Ramos (cell line): ENCODE measurements around the gene PCNX1.
"Not testable (repeated sequence)": the region's sequence is repeated elsewhere in the genome, so short reads cannot be mapped to it uniquely, and the experiment has no call there.

Experiments
- in situ Hi-C: fragments of 300-500 bp; cut with MboI; formaldehyde crosslinking; loops from one replicate; pipeline ENCODE4 v1.14.3; 2022; ENCODE audit warnings: low sequenced_read_pairs; ENCODE audit not compliant: unreplicated experiment

Gene PCNX1

DNA sequence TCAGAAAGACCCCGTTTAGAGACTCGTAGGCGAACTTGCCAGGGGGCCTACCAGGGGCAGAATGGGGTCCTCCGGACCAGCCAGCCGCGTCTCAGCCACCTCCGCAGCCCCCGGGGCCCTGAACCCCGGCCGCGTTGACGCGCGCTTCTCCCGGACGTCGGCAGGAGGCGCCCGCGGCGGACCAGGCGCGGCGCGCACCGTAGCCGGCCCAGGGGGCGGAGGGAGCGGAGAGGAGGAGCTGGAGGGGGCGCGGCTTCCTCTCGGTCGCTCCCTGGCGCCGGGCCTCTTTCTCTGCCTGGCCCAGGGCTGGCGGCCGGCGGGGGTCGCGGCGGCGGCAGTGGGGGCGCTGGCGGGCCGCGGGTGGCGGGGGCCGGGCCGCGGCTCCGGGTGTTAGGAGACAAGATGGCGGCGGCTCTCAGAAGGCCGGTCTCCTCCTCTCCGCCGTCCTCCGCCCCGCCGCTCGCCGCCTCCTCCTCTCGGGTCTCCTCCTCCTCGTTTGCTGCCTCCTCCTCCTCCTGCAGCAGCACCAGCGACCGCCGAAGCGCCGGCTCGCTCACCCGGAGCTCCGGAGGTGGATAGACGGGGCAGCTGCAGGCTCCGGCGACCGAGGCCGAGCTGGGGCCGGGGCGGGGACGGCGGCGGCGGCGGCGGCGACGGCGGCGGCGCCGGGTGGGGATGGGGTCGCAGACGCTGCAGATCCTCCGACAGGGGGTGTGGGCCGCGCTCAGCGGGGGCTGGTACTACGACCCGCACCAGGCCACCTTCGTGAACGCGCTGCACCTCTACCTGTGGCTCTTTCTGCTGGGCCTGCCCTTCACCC, at the start of gene PCNX1:
TSS of gene PCNX1 (plus strand) at position 284 of the 820 bp plus-strand sequence. CDS start at position 676, 392 bp downstream.
- in situ Hi-C loops = no loop called here

DNA sequence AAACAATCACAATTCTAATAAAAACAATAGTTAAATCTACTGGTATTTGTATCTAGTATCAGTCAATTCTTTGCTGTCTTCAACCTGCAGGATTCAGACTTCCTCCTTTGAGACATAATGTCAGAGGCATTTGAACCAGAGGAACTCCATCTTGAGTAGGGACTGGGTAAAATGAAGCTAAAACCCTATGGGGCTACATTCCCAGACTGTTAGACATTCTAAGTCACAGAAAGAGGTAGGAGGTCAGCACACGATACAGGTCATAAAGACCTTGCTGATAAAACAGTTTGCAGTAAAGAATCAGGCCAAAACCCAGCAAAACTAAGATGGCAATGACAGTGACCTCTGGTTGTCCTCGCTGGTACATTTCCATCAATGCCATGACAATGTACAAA, 49.8 kb upstream of the PCNX1 start:
- in situ Hi-C loops = no loop called here

DNA sequence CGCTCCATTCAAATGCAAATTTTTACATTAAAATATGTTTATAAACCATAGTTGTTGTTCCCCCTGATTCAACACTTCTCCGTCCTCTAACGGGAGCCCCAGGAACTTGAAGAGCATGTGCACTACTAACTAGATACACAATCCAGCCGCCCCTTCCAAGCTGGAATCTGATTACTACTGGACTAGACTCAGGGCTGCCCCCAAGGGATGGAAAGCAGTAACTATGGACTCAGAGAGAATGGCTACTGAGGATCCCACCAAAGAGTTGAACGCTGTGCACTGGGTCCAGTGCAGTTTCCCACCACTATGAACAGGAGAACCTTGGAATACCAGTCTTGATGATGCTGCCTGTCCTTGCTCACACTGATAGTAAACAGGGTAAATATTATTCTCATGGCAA, 48.6 kb upstream of the PCNX1 start:
- in situ Hi-C loops = no loop called here

DNA sequence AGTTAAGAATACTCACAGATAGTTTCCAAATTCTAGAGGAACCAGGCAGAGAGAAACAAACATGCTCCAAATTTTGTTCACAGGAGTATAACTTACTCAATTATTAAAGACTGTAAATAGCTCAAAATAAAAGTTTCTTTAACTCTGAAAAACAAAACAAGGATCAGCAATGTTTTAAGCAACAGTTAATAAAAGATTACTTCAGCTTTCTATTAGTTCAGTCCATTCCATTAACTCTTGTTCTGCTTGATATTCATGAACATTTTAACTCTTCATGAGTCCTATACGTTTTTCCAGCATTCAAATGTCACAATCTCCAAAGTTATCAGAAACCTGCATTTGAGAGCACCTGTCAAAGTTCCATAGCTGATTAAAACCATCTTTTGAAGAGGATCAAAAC, 40.3 kb upstream of the PCNX1 start:
- in situ Hi-C loops = not testable (repeated sequence)

DNA sequence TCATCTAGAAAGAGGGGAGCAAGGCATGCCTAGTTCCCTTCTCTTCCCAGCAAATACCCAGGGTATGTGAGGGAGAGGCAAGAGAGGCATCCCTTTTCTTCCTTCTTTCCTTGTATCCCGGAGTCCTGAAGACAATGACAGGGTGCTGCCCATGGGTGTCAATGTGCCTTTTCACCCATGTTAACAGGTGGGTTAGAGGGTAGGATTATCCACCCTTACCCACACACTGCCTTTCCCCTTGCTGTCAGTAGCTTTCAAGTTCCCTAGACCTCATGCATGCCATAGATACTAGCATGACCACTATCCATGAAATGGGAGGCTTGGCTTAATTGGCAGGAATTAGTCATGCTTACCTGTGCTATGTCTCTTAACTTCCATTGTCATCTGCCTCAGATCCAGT, 36.3 kb upstream of the PCNX1 start:
- in situ Hi-C loops = no loop called here

DNA sequence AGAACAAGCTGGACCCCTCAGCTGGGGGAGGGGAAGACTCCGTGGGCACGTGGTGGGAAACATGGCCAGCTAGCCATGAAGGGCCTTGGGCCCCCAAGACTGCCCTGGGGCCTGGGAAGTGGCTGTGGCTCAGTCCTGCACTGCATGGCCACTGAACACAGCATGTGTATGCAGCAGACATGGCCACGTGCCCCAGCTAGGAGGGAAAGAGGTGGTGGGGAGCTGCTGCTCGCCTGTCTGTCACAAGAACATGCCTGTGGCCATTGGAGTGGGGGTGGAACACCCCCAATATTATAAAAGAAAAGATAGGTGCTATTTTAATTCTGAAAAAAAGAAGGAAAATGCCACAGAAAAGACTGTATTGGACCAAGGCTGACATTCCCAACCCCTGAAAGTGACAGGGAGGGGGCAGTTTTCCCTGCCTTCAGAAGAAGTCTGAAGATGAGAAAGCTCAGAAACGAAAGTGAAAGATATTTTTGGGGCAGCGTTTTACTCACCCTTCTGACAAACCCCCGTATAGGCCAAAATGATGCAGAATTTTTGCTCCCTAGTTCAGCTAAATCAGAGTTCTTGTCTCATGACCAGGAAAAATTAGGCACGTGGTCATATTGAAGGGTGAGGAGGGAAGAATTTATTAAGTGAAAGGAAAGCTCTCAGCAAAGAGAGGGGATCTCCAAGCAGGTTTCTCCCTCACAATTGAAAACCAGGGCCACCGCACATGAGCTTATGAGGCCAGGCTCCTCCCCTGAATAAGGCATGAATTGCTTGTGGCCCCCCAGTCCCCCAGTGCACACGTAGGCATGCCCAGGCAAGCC, 35.2 kb upstream of the PCNX1 start:
- in situ Hi-C loops = no loop called here

DNA sequence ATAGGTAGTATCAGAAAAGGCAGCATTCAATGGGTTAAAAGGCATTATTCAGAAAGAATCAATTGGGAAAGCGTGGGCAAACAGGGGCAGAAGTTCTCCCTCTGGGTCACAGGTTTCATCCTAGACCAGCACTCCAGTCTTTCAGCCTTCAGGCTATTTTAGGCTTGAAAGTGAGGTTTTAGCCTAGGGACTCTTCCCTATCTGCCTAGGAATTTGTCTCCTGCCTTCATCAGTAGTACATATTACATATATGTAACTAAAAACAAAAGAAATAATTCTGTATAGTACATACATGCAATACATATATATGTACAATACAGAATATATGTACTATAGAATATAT, 34.6 kb upstream of the PCNX1 start:
- in situ Hi-C loops = no loop called here

DNA sequence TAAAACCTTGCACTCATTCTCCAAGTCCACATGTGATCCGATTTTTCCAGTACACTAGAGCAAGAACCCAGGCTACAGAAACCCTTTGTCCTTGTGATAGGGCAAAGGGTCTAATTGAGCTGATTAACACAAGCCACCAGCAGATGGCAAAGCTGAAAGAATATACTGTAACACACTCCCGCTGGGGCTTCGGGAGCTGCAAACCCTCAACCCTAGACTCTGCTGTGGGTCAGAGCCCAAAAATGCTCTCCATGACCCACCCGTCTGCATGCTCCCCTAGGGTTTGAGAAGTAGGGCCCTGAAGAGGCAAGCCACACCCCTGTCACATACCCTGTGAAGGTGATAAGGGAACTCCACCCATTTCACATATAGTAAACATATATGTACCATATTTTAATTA, 33.6 kb upstream of the PCNX1 start:
- in situ Hi-C loops = no loop called here

DNA sequence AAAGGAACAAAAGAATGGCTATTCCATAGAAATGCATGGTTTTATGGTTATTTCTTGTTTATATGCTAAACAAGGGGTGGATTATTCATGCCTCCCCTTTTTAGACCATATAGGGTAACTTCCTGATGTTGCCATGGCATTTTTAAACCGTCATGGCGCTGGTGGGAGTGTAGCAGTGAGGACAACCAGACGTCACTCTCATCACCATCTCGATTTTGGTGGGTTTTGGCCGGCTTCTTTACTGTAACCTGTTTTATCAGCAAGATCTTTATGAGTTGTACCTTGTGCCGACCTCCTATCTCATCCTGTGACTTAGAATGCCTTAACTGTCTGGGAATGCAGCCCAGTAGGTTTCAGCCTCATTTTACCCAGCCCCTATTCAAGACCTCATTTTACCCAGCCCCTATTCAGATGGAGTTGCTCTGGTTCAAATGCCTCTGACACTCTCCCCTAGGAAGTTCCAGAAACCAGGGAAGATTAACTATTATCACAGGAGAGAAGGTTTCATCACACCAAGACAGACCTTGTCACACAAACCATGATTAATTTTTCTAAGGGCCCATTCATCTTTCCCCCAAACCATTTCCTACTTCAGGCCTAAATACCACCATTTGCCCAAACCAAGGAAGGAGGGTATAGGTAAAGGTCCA, 31.3 kb upstream of the PCNX1 start:
- in situ Hi-C loops = not testable (repeated sequence)

DNA sequence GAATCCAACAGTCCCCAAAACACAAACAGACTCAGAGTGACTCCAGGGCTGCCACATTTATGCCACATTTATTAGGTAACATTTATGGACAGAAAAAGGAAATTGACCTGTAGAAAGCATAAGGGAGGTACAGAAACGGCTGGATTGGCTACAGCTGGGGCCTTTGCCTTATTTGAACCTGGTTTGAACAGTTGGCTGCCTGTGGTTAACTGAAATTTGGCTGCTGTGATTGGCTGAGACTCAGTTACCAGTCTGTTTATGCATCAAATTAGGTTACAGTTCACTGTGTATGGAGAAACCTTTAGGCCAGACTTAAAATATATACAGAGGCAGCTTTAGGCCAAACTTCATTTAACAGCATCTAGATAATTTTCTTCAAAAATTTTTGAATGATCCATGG, 27.8 kb upstream of the PCNX1 start:
- in situ Hi-C loops = no loop called here

DNA sequence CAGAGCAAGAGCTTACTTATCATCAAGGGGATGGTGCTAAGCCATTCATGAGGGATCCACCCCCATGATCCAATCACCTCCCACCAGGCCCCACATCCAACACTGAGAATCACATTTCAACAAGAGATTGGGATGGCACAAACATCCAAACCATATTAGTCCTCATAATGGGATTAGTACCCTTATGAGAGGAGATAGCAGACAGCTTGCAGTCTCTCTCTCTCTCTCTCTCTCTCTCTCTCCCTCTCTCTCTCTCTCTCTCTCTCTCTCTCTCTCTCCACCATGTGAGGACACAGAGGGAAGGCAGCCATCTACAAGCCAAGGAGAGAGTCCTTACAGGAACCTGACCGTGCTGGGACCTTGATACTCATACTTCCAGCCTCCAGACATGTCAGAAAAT, 26.4 kb upstream of the PCNX1 start:
- in situ Hi-C loops = not testable (repeated sequence)

DNA sequence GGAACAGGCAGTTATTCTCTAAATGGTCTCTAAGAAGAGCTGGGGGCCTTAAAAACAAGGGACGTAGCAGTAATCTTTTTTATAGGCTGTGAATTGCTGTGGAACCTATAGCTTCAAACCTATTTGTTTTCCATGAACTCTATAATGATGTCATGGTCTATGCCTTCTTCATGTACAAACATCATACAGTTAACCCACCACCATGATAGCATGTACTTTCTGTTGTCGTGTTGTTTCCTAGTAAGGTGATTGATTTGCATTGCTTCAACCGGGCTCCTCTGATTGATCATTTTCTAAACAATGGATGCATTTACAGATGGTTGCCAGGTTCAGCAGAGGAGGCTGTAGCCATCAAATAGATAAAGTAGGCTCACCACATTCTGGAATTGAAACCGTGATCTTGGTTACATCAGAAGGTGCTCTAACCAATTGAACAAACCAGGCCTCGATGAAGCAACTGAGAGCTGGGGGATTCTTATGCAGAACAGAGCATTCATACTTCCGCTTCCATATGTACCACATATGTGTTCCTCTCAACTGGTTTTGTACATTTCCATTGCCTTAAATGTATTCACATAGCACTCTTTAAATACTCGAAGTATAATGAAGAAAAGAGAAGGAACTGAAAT, 25.6 kb upstream of the PCNX1 start:
- in situ Hi-C loops = no loop called here

DNA sequence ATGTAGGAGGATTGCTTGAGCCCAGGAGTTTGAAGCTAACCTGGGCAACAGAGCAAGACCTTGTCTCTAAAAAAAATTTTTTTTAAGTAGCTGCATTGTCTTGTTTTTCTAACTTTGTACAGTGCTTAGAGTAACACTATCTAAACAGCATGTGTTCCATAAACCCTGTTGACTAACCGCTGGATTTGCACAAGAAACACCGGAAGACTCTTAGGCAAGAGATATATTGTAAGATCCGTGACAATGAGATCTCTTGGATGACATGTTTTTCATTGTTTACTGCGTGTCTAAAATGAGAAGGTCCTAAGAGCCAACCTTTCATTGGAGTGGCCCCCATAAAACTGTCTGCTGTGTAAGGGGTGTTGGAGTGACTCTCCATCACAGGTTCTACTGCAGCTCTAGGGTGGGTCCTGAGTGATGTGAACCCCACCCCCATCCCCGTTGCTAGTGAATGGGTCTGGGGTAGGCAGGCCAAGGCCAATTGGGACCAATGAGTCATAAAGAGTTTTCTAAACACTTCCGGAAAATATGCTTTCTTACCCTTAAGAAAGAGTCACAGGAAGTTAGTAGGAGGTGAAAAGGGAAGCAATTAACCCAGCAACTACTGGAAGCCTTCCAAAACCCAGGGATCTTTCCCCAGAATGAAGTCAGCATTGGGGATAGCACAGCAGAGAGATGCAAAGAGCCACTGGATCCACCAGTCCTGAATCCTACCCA, 24.3 kb upstream of the PCNX1 start:
- in situ Hi-C loops = no loop called here

DNA sequence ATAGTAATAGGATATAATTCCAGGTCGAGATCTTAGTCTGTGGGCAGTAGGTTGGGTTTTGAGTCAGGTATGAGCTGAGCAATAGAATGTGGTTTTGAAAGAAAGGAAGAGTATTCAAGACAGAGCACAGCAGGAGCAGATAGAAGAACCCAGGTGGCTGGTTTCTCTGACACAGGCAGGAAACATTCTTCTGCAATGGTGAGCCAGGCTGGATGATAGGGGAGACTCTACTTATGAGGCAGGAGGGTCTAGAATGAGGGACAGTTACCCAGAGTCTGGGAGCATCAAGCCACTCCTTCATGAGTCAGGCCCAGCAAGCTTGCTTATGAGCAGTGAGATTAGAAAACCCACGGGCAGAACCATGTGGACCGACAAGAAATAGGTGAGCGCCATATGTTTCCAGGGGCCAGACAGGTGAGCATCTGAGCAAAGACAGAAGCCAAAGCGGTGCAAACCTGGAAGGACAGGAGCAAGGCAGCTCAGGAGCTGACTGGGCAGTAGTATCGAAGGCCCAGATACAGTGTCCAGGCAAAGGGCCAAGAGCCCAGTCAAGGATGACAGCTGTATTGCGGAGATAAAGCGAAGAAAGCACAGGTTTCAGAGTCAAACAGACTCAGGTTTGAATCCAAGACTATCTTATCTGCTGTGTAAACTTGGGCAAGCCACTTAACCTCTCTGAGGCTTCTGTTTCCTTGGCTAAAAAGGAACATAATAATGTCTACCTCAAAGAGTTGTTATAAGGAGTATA, 22.5 kb upstream of the PCNX1 start:
- in situ Hi-C loops = no loop called here

DNA sequence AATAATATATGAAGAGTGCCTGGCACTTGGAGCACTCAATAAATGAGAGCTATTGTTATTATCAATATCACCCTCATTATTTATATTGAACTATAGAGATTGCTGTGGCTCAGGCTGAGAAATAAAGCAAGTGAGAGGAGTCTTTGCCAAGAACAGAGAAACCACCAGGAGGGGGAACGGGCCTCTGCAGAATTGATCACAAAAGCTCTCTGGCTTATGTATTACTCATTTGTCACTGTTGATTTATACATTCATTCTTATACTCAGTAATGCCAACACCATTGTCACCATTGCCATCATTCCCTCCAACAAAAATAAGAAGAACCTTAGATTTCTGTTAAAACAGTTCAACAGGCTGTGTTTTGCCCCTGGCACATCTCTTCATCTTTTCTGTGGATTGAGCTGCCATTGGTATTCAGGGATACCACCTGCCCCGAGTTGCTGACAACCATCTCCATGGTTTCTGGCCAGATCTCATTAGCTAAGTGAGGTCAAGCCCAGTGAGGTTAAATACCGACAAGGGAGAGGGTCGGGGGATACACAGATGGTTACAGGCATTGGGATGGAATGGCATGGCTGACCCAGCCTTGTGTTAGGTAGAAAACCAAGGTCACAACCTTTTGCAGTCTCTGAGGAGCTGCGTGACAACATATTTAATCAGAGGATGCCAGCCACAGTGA, 21.8 kb upstream of the PCNX1 start:
- in situ Hi-C loops = no loop called here

DNA sequence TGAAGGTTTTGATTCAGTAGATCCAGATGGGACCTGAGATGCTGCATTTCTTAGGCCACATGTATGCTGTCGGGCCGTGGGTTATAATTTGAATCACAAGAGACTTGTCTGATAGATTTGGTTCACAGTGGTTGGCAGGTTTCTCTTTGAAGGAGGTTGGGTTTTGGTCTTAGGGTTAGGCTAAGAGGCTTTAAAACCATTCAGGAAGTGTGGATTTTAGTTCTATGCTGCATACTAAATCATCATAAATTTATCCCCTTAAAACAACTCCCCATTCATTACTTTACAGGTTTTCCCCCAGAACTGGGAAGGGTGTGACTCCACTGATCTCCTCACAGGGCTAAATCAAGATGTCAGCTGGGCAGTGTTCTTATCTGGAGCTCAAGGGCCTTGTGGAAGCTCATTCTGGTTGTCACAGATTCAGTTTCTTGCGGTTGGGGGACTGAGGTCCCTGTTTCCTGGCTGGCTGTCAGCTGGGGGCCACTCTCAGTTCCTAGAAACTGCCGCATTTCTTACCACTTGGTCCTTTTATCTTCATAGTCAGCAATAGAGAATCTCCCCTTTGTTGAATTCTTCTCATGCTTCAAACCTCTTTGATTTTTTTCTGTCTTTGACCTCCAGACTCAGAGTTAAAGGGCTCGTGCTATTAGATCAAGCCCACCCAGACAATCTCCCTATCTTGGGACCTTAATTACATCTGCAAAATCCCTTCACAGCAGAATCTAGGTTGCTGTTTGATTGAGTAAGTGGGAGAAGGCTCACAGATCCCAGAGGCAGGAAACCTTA, 20.6 kb upstream of the PCNX1 start:
- in situ Hi-C loops = no loop called here

DNA sequence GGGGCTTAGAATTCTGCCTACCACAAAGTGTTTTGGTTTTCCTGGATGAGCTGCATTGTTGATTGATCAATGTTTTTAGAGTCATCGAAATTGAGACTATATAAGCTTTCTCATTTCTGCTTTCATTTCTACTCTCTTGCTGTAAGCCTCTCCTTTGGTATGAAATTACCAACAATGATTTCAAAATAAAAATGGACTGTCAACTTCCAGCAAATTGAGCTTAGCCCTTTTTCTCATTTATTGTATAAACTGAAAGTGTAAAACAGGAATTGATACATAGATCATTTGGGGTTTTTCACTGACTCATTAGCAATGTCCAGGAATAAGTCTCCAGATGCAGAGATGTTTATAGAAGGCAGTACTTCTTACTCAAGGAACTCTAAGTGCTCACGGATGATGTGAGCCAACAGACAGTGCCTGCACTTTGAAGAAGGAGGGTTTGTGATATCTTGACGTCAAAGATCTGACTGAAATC, 20.0 kb upstream of the PCNX1 start:
- in situ Hi-C loops = no loop called here
